ENCODE results near the gene HMX1.

GRCh38 chr4:8906991-8907595 is 35.5 kb upstream of the HMX1 start:
- TF ChIP-seq CTCF (optimal IDR thresholded peaks at IDR 0.05 in 1 of 3, IDR thresholded peaks at IDR 0.05 in 1 of 3, conservative IDR thresholded peaks at IDR 0.05 in 1 of 3; ENCODE audit: extremely low read depth in 1 of 3, insufficient read depth in 2 of 3, low read length in 3 of 3) (no peak), EZH2 (IDR thresholded peaks at IDR 0.05; ENCODE audit: low read length) (no peak)

Measured in keratinocyte (primary cell).